GM19397 (cell line): Measurements from ENCODE around the gene GCGR.

Source experiments
- ATAC-seq: cut with Tn5 transposase; IDR thresholded peaks from one replicate; pipeline ENCODE4 v1.9.1; 2021; ENCODE audit warnings: mild to moderate bottlenecking, moderate library complexity; ENCODE audit not compliant: unreplicated experiment

GCGR gene

DNA sequence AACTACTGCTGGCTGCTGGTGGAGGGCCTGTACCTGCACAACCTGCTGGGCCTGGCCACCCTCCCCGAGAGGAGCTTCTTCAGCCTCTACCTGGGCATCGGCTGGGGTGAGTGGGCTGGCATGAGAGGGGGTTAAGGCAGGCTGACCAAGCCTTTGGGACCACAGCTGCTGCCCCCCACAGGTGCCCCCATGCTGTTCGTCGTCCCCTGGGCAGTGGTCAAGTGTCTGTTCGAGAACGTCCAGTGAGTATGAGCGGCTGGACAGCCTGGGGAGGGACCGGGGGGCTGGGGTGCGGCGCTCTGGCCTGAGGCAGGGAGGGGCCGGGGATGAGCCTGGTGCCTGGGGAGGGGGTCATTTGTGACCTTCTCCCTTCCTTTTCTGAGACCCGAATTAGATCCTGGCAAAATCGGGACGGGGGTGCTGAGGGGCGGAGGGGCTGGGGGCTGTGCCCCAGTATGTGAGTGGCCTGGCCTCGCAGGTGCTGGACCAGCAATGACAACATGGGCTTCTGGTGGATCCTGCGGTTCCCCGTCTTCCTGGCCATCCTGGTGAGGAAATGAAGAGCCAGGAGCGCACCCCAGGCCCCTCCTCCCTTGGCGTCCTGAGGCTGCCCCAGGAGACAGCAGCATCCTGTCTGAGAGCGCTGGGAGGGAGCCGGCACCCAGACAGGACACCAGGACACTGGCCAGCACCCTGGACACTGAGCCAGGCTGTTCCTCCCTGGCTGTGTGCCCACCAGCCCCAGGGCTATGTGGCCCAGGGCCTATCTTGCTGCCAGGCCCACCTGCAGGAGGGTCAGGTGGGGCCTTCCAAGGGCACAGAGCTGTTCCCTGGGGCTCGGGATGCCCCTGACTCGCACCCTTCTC lies 8.0 kb downstream of the GCGR start:
- no peak for ATAC-seq

DNA sequence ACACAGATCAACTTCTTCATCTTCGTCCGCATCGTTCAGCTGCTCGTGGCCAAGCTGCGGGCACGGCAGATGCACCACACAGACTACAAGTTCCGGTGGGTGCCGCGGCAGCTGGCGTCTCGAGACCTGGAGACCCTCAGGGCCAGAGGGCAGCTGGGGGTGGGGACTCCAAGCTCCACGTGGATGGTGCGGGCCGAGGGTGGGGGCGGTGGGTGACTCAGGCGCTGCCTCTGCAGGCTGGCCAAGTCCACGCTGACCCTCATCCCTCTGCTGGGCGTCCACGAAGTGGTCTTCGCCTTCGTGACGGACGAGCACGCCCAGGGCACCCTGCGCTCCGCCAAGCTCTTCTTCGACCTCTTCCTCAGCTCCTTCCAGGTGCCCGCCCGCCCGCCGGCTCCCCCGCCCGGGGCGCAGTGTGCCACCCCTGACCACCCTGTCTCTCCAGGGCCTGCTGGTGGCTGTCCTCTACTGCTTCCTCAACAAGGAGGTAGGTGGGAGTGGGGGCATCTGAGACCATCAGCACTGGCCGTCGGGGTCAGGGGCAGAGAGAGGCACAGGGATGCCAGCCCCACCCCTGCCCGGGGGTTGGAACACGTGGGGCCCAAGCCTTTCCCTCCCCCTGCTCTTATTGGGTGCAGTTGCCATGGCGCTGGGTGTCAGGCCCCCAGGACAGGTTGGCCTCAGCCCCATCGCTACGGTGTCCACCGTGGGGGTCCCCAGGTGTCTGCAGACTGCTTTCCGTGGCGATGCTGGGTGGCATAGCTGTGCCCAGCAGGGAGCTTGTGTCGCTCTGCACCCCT lies 8.8 kb downstream of the GCGR start:
- no peak for ATAC-seq

DNA sequence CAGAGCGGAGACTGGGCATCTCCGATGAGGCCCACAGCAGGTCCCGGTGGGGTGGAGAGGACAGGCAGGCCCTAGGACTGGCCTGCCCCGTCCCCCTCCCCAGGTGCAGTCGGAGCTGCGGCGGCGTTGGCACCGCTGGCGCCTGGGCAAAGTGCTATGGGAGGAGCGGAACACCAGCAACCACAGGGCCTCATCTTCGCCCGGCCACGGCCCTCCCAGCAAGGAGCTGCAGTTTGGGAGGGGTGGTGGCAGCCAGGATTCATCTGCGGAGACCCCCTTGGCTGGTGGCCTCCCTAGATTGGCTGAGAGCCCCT lies 9.4 kb downstream of the GCGR start:
- no peak for ATAC-seq

DNA sequence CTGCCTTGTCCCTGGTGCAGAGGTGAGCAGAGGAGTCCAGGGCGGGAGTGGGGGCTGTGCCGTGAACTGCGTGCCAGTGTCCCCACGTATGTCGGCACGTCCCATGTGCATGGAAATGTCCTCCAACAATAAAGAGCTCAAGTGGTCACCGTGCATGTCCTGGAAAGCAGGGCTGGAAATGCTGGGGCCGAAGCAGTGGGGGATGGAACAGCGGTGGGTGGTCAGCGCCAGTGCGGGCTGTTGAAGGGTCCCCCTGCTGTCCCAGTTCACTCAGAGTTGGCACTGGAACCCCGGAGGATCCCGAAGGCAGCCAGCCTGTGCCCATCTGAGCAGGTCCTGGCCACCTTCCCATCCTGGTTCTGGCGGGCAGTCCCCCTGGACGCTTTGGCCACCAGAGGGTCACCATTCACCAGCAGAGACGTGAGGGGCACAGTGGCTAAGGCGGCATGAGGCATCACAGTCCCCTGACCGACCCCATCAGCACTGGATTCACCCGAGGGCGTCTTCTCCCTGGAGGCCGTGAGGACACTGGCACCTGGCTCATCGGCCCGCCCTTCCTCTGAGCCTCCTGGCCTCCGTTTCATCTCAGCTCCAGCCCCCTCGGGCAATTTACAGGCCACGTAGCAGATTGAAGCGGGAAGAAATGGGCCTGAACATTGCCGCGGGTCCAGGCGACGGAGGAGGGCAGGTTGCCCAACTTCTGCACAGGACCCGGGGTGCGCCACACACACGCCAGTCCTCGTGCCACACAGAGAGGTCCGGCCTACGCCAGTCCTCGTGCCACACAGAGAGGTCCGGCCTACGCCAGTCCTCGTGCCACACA lies 10.1 kb downstream of the GCGR start:
- ATAC-seq: no peak

DNA sequence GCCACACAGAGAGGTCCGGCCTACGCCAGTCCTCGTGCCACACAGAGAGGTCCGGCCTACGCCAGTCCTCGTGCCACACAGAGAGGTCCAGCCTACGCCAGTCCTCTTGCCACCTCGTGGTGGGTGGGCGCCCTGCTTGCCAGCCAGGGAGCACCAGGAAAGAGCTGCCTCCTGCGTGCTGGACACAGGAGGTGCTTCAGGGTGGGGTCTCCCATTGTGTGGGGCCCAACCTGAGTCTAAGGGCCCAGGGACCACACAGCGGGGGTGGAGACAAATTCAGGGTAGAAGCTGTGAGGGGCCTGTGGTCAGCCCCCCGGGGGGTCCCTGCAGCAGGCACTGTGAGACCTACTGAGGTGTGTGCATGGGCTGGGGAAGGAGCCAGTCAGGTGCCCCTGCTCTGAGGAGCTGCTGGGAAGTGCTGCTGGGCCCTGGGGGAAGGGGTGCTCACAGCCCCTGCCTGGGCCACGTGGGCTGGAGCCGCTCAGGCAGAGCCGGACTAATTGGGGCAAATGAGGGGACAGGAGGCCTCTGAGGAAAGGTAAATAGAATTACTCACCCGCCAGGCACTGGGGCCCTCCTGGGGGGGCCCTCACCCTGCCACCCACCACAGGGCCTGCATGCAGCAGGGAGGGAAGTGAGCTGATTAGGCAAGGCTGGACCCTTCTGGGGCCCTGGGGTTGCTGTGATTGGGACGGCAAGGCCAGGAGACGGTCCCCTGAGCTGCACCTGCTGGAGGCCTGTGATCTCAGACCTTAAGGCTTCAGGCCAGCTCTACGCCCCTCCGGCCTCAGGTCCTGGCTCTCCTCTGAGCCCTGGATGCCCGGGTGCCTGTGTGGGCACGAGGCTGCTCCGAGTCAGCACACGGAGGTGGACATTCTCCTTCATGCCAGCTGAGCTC lies 11.0 kb downstream of the GCGR start:
- ATAC-seq: no peak

DNA sequence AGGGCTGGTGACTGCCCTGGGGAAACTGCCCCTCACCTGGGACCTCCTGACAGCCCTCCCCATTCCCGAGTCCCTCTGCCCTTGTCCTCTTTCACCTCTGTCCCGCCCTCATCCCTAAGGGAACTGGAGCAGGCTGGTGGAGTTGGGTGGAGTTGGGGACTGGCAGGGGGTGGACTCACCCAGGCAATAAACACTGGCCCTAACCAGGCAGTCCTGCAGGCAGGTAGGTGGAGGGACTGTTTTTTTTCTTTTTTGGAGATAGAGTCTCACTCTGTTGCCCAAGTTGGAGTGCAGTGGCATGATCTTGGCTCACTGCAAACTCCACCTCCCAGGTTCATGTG lies 11.7 kb downstream of the GCGR start:
- ATAC-seq: no peak

DNA sequence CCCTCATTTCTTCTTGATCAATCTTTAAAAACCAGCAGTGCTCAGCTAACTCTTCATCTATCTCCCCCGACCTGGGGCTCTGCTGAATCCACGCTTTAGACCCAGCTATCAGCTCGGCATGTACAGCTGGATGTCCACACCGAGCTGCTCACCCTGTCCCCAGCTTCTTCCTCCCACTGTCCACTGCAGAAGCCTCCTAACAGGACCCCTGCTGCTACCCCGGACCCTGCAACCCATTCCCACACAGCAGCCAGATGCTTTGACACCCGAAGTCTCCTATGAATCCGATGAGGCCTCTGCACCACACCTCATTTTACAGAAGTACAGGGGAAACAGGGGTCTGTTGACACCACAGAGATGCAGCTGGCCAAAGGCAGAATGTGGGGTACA lies 13.8 kb downstream of the GCGR start:
- no peak for ATAC-seq

DNA sequence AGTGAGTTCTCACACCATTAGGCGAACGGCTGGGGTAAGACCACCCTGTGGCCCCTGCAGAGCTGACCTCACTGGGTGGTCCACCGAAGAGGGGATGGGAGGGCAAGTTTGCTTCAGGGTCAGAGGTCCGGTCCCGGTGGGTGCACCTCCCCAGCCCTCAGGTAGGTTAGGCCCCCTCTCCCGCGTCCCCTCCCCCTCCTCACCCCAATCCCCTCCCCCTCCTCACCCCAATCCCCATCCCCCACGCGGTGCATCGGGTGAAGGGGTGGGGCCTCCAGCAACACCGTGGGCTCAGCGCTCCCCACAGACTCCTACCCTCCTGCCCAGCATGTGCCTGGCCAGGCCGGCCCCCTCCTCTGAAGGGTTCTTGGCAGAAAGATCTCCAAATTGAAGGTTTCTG lies 15.8 kb downstream of the GCGR start:
- no peak for ATAC-seq

DNA sequence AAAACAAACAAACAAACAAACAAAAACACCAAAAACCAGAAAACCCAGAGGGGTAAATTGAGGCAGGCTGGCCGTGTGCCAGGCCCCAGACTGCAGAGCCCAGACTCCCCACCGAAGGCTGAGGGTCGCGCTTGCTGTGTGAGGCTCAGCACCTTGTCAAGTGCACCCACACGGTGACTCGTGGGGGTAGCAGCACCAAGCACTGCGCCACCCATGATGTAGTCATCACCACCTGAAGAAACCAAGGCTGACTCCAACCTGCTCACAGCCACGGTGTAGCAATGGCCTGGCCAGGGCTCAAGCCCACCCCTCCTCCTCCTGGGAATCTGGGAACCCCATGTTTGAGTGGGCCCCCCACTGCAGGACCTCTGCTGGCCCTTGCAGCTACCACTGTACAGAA lies 17.2 kb downstream of the GCGR start:
- no peak for ATAC-seq

DNA sequence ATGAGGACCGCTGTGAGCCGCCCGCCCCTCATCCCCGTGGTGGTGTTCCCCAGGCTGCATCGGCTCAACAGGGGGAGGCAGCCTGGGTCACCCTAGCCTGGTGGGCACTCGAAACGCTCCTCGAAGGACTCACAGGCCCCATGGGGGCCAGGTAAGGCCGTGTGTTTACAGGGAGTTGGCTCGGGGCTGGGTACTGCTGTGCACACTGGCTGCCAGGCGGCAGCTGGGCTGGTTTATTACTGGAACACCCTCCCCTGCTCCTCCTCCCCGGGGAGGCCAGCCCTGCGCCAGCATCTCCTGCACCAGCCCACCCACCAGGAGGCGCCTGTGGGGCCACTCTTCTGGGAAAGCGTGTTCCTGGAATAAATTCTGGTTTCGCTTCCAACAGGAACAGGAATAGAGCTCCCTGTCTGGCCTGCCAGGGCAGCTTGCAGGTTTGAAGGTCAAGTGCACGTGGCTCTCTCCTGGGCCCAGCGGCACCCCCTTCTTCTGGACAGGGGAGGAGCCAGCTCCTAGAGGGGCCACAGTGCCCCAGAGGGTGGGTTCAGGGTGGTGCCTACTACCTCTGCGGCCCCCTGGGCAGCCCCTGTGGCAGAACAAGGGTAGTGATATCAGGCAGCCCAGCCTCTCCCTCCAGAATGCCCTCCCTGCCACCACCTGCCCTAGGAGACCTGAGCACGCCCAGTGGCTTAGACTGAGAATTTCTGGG lies 17.8 kb downstream of the GCGR start:
- ATAC-seq: no peak

DNA sequence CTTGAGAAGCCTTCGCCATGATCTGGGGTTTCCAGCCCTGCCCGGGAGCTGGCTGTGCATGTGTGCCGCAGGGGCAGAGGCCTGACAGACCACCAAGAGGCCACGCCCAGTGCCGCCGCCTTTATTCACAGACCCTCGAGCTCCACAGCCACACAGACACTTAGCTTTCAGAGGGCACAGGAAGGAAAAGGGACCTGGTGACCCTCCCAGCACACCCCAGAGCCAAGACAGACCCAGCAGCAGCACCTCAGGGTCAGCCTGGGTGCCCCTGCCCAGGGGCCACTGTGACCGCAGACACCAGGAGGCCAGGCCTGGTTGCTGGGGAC lies 18.3 kb downstream of the GCGR start:
- ATAC-seq: no peak

DNA sequence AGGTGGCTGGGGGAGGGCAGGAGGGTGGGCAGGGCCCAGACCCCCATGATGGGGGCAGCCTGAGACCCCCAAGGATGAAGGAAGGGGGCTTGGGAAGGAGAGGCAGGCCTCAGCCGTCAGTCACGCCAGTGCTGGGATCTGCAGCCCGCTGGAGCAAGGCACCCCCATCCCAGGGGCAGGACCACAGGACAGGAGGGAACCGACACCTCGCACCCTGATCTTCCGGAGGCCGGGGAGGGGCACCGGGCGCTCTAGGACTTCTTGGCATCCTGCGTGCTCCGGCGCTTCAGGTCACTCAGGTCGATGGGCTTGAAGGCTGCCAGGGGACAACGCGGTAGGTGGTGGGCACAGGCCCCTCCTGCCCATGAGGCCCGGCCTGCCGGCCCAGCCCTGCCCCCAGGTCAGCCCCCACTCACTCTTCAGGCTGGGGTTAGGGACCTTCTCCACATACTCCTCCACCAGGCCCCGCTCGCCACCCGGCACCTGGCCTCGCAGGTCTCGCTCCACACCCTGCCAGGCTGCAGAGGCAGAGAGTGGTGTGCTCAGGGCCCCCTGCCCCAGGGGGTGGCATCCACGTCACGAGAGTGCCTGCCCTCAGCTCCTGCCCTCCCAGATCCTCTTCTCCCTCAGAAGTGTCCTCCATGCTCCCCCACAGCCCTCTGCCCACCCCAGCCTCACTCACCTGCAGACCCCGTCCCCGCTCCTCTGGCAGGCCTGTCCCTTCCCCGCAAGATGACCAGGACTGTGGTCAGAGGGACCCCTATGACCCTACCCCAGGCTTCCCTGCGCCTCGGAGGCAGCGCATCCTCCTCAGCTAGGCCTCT lies 19.3 kb downstream of the GCGR start:
- no peak for ATAC-seq

DNA sequence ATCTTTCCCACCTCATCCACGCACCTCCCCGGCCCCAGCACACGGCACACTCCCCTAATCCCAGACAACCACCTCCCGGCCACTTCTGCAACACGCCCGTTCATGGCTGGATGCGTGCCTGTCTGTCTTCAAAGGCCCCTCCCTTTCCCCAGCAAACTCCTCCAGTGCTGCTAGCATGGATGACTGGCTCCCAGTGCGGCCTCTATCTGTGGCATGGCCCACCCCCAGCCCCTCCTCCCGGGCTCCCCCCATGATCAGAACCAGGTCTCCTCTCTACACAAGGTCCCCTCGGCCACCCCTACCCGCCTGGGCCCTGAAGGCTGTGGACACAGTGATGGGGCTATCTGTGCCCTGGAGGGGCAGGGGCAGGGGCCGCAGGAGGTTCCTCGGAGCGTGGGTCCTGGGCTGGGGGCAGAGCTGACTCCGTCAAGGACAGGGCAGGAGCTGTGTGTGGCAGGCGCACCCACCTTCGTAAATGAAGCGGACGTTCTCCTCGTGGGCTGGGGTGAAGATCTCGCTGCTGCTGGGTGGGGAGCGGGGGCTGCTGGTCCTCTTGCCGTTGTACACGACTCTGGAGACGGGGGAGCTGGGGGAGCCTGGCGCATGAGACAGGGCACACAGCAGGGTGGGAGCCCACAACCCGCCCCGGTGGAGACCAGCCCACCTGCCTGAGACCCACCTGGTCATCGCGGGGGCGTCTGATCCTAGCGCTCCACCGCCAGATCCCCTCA lies 20.0 kb downstream of the GCGR start:
- no peak for ATAC-seq

DNA sequence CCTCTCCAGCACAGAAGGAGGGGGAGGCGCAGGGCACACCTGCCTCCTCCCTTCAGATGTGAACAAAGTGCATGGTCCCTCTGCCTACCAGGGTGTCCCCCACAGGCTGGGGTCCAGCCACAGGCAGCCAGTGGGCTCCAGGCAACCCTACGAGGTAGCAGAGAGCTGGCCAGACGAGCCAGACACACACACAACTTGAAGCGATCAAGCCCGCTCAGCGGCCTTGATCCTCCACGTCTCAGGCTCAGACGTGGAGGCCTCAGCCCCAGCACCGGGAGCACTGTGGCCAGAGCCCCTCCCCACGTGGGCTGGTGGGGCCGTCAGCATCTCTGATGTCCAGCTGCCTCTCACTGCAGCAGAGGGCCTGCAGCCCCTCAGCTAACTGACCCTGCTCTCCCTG lies 20.6 kb downstream of the GCGR start:
- ATAC-seq: no peak

DNA sequence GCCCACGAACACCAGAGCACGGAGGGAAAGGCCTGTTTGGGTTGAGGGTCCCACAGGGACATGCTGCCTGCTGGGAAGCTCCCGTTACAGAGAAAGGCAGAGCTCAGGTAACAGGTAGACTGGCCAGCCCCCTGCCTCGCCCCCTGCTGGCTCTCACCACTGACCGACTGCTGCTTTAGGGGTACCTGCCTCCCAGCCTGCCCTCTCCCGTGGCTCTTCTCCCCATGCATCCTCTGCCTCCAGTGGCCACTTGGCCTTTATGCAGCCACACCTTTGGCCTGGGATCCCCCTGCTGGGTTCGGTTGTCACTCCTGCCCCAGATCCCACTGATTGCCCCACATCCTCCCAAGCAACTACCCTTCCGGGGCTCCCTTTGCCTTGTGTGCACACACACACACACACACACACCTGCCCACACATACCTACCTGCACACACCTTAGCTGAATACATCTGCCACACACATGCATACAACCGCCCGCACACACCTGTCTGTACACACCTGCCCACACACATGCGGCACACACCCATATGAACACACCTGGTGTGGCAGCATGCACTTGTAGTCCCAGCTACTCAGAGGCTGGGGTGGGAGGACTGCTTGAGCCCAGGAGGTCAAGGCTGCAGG lies 22.0 kb downstream of the GCGR start:
- ATAC-seq: no peak

DNA sequence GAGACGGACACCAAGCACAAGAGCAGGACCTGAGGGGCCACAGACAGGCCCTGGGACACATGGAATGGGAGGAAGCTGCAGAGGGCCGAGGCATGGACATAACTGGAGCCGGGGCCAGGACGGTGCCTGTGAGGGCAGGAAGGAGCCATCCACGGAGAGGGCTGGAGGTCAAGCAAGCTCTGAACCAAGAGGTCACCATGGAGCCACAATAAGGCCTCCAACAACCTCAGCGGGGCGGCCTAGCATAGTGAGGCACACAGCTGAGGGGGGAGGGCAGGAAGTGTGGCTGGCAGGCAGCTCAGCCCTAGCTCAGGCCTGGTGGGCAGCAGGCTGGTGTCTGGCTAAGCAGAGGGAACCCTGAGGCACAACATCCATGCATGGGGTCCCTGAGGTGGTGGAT lies 24.7 kb downstream of the GCGR start:
- no peak for ATAC-seq

DNA sequence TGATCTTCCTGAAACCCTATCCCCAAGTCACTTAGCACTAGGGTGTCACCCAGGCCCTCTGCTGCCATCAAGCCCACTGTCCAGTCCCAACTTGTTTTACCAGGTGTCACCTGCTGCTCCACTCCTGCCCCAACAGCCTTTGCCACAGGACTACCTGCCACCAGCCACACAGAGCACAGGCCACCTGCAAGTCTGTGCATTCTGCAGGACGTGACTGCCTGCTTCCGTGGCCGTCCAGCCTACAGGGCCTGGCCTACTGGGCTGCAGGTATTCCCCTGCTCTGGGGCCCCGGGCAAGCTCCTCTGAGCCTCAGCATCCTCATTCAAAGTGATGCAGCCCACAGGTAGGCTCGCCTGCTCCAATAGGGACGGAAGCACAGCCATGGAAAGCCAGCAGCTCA lies 25.9 kb downstream of the GCGR start:
- no peak for ATAC-seq

DNA sequence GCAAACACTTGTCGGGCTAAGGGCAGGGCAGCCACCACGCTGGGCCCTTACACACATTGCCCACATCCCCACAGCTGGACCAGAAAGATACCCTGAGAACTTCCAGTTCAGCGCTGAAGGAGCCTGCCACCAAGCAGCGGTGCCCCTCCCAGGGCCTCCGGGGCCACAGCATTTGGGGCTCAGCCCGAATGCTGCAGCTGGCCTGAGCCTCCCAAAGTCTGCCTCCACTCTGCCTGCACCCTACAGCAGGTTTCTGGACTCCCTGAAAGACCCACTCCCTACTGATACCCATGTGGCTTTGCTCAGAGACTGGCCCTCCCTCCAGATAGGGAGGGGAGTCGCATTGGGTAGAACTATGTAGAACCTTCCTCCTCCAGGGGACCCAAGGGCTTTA lies 27.6 kb downstream of the GCGR start:
- ATAC-seq: no peak
